GM10266 (cell line): ENCODE measurements around the gene MRPL1.
"Not testable (repeated sequence)": the region's sequence is repeated elsewhere in the genome, so short reads cannot be mapped to it uniquely, and the experiment has no call there.

Source experiments
- DNase-seq: peaks from one replicate; pipeline ENCODE4 v3.0.0; 2012; ENCODE audit errors: extremely low spot score
- CTCF ChIP-seq: IDR thresholded peaks from 2 replicates; pipeline ENCODE4 v1.5.1; 2012; ENCODE audit warnings: mild to moderate bottlenecking, low read depth; ENCODE audit not compliant: control insufficient read depth, insufficient read depth; ENCODE audit errors: missing control alignments

The MRPL1 gene

GRCh38 chr4:77927991-77928925 is 65.6 kb downstream of the MRPL1 start:
- DNase-seq = no peak
- no peak for TF ChIP-seq CTCF

- no peak for TF ChIP-seq CTCF
- DNase-seq = no peak
Observed at GRCh38 chr4:77930154-77930639, 67.6 kb downstream of the MRPL1 start.

- DNase-seq = no peak
- no peak for TF ChIP-seq CTCF
Observed at GRCh38 chr4:77930876-77931275, 68.2 kb downstream of the MRPL1 start.

GRCh38 chr4:77931452-77932135 is 69.0 kb downstream of the MRPL1 start:
- TF ChIP-seq CTCF = no peak
- DNase-seq = no peak

GRCh38 chr4:77938560-77938959 is 75.9 kb downstream of the MRPL1 start:
- TF ChIP-seq CTCF = no peak
- no peak for DNase-seq

GRCh38 chr4:77945929-77946328 is 83.3 kb downstream of the MRPL1 start:
- DNase-seq = not testable (repeated sequence)

GRCh38 chr4:77950203-77950602 is 87.6 kb downstream of the MRPL1 start:
- no peak for DNase-seq
- no peak for TF ChIP-seq CTCF
